ENCODE data around the gene PARVG. TPM values are rescaled to one million over a fixed set of nuclear protein-coding genes. Genes with fewer than 3 reads are reported as not detected.
"Not testable (repeated sequence)": the region's sequence is repeated elsewhere in the genome, so short reads cannot be mapped to it uniquely, and the experiment has no call there.

Gene PARVG
- polyA plus RNA-seq, 5 donors, result 2.8 to 4.3 (median 3.7) TPM

GRCh38 chr22:44211256-44211945 lies 30.7 kb downstream of the PARVG start:
- DNase-seq, result no peak

- peak; percentile 38 to 43 for DNase-seq
Observed at GRCh38 chr22:44211946-44212930, 31.5 kb downstream of the PARVG start.

GRCh38 chr22:44212936-44213335 lies 32.2 kb downstream of the PARVG start:
- DNase-seq, result no peak

- DNase-seq, result no peak
Observed at GRCh38 chr22:44213489-44214043, 32.8 kb downstream of the PARVG start.

GRCh38 chr22:44214187-44214586 lies 33.5 kb downstream of the PARVG start:
- no peak for DNase-seq

- DNase-seq, result no peak
Observed at GRCh38 chr22:44214764-44215163, 34.0 kb downstream of the PARVG start.

GRCh38 chr22:44215287-44215686 lies 34.6 kb downstream of the PARVG start:
- no peak for DNase-seq

GRCh38 chr22:44217346-44217745 lies 36.6 kb downstream of the PARVG start:
- DNase-seq, result no peak

- DNase-seq, result no peak
Observed at GRCh38 chr22:44218071-44218470, 37.3 kb downstream of the PARVG start.

- DNase-seq, result no peak
Observed at GRCh38 chr22:44219101-44219870, 38.6 kb downstream of the PARVG start.

GRCh38 chr22:44220727-44221680 lies 40.3 kb downstream of the PARVG start:
- no peak for DNase-seq

GRCh38 chr22:44221710-44222475 lies 41.2 kb downstream of the PARVG start:
- DNase-seq, result no peak

GRCh38 chr22:44224166-44224565 lies 43.4 kb downstream of the PARVG start:
- no peak for DNase-seq

GRCh38 chr22:44225091-44225689 lies 44.5 kb downstream of the PARVG start:
- no peak for DNase-seq

- DNase-seq, result no peak
Observed at GRCh38 chr22:44225812-44226211, 45.1 kb downstream of the PARVG start.

- no peak for DNase-seq
Observed at GRCh38 chr22:44229331-44229730, 48.6 kb downstream of the PARVG start.

- no peak for DNase-seq
Observed at GRCh38 chr22:44229809-44230208, 49.1 kb downstream of the PARVG start.

GRCh38 chr22:44231233-44231632 lies 50.5 kb downstream of the PARVG start:
- no peak for DNase-seq

GRCh38 chr22:44234372-44234771 lies 53.6 kb downstream of the PARVG start:
- not testable (repeated sequence) for DNase-seq
